Endothelial cell (in vitro differentiated cells): ENCODE measurements around the gene SLC44A3. TPM values are rescaled to one million over a fixed set of nuclear protein-coding genes. Genes with fewer than 3 reads are reported as not detected.

Experiments used
- DNase-seq: peaks from one replicate; pipeline ENCODE4 v3.0.0; 2021; ENCODE audit warnings: low spot score
- H3K27ac Mint-ChIP-seq: one replicate; pipeline ENCODE4 v1.8.0; 2021; ENCODE audit warnings: mixed read lengths, inconsistent platforms; ENCODE audit not compliant: unreplicated experiment
- H3K27me3 Mint-ChIP-seq: one replicate; pipeline ENCODE4 v1.8.0; 2021; ENCODE audit warnings: mild to moderate bottlenecking, moderate library complexity, mixed read lengths, inconsistent platforms; ENCODE audit not compliant: unreplicated experiment
- H3K36me3 Mint-ChIP-seq: one replicate; pipeline ENCODE4 v1.8.0; 2021; ENCODE audit warnings: mild to moderate bottlenecking, low read depth, mixed read lengths, inconsistent platforms; ENCODE audit not compliant: unreplicated experiment
- H3K4me1 Mint-ChIP-seq: one replicate; pipeline ENCODE4 v1.8.0; 2021; ENCODE audit warnings: mild to moderate bottlenecking, mixed read lengths, inconsistent platforms; ENCODE audit not compliant: unreplicated experiment
- H3K4me3 Mint-ChIP-seq: one replicate; pipeline ENCODE4 v1.8.0; 2021; ENCODE audit warnings: mild to moderate bottlenecking, mixed read lengths, inconsistent platforms; ENCODE audit not compliant: unreplicated experiment
- H3K9me3 Mint-ChIP-seq: one replicate; pipeline ENCODE4 v1.8.0; 2021; ENCODE audit warnings: mixed read lengths, inconsistent platforms; ENCODE audit not compliant: unreplicated experiment
- CTCF ChIP-seq: fragments of 200-600 bp; sonication (generic); IDR thresholded peaks from one replicate; pipeline ENCODE4 v1.5.0; 2021; ENCODE audit warnings: antibody characterized with exemption; ENCODE audit not compliant: unreplicated experiment
- total RNA-seq: library from RNA; stranded (reverse); fragmentation: NEBNext Ultra II Directional; extraction: Animal tissue kit (Norgen Biotek cat#: 25700); gene quantifications from one replicate; pipeline ENCODE4 v1.2.1, GENCODE V29; 2021; ENCODE audit not compliant: unreplicated experiment

Gene SLC44A3
- total RNA-seq, 1 donor from 2014 or later: 2.7 TPM

GRCh38 chr1:94798462-94798861 is 21.7 kb upstream of the SLC44A3 start:
- Mint-ChIP-seq H3K36me3 (no peaks in the 10 kb centered on the region), H3K4me3 (no peak overlapping the region), H3K27ac (no peak overlapping the region), H3K4me1 (peaks cover 20% of the 10 kb centered on the region), H3K27me3 (peaks cover 8% of the 10 kb centered on the region), H3K9me3 (no peaks in the 10 kb centered on the region)
- TF ChIP-seq CTCF: no peak
- no peak for DNase-seq

- Mint-ChIP-seq H3K36me3 (no peaks in the 10 kb centered on the region), H3K27ac (no peak overlapping the region), H3K27me3 (peaks cover 8% of the 10 kb centered on the region), H3K9me3 (no peaks in the 10 kb centered on the region), H3K4me3 (no peak overlapping the region), H3K4me1 (peaks cover 20% of the 10 kb centered on the region)
- DNase-seq: no peak
- no peak for TF ChIP-seq CTCF
These were observed 21.0 kb upstream of the SLC44A3 start for GRCh38 chr1:94799206-94799605.

GRCh38 chr1:94801919-94802546 is 18.1 kb upstream of the SLC44A3 start:
- Mint-ChIP-seq H3K4me1 (peaks cover 16% of the 10 kb centered on the region), H3K27me3 (peaks cover 2% of the 10 kb centered on the region), H3K4me3 (no peak overlapping the region), H3K9me3 (no peaks in the 10 kb centered on the region), H3K27ac (no peak overlapping the region), H3K36me3 (no peaks in the 10 kb centered on the region)
- no peak for TF ChIP-seq CTCF
- DNase-seq: no peak

- Mint-ChIP-seq H3K4me1 (peaks cover 19% of the 10 kb centered on the region), H3K36me3 (no peaks in the 10 kb centered on the region), H3K4me3 (no peak overlapping the region), H3K9me3 (no peaks in the 10 kb centered on the region), H3K27ac (peak overlapping the region; percentile 5), H3K27me3 (peaks cover 2% of the 10 kb centered on the region)
- no peak for DNase-seq
- no peak for TF ChIP-seq CTCF
These were observed 17.1 kb upstream of the SLC44A3 start for GRCh38 chr1:94803106-94803505.

GRCh38 chr1:94803517-94804441 is 16.4 kb upstream of the SLC44A3 start:
- Mint-ChIP-seq H3K27me3 (peaks cover 2% of the 10 kb centered on the region), H3K4me1 (peaks cover 19% of the 10 kb centered on the region), H3K9me3 (no peaks in the 10 kb centered on the region), H3K36me3 (no peaks in the 10 kb centered on the region), H3K4me3 (no peak overlapping the region), H3K27ac (no peak overlapping the region)
- DNase-seq: no peak
- TF ChIP-seq CTCF: no peak
